ENCODE results near the gene GCNT3.
"Not testable (repeated sequence)": the region's sequence is repeated elsewhere in the genome, so short reads cannot be mapped to it uniquely, and the experiment has no call there.

DNA sequence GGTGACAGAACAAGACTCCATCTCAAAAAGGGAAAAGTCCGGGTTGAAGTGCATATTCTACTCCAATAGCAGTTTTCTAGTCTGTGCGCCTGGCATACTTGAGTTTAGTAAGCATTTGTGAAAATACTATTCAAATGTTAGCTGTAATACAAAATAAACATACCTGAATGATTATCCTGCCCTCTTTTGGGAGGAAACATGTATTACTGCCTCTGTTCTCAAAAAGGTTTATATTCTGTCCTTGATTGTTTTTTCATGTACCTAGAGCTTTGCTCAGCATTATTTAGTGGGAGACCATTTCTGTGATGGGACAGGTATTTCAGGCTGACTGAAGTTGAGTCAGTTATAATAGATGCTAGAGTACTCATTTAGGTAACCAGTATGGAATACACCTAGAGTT lies 25.9 kb downstream of the GCNT3 start:
- TF ChIP-seq, protein P1, sequence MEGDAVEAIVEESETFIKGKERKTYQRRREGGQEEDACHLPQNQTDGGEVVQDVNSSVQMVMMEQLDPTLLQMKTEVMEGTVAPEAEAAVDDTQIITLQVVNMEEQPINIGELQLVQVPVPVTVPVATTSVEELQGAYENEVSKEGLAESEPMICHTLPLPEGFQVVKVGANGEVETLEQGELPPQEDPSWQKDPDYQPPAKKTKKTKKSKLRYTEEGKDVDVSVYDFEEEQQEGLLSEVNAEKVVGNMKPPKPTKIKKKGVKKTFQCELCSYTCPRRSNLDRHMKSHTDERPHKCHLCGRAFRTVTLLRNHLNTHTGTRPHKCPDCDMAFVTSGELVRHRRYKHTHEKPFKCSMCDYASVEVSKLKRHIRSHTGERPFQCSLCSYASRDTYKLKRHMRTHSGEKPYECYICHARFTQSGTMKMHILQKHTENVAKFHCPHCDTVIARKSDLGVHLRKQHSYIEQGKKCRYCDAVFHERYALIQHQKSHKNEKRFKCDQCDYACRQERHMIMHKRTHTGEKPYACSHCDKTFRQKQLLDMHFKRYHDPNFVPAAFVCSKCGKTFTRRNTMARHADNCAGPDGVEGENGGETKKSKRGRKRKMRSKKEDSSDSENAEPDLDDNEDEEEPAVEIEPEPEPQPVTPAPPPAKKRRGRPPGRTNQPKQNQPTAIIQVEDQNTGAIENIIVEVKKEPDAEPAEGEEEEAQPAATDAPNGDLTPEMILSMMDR (IDR thresholded peaks at IDR 0.05; ENCODE audit: control extremely low read depth in 1 of 3, insufficient read depth in 1 of 3, low read depth in 1 of 3, low read length in 3 of 3): not testable (repeated sequence)
- TF ChIP-seq CEBPB (IDR thresholded peaks at IDR 0.05; ENCODE audit: low read depth, low read length); EP300 (IDR thresholded peaks at IDR 0.05; ENCODE audit: borderline replicate concordance in 1 of 2, low read depth in 2 of 2, low read length in 2 of 2): not testable (repeated sequence)
- TF ChIP-seq, protein P2, sequence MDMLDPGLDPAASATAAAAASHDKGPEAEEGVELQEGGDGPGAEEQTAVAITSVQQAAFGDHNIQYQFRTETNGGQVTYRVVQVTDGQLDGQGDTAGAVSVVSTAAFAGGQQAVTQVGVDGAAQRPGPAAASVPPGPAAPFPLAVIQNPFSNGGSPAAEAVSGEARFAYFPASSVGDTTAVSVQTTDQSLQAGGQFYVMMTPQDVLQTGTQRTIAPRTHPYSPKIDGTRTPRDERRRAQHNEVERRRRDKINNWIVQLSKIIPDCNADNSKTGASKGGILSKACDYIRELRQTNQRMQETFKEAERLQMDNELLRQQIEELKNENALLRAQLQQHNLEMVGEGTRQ (IDR thresholded peaks at IDR 0.05; ENCODE audit: low read length): not testable (repeated sequence)
